Right lobe of liver (tissue), 6 donors: ENCODE measurements around the gene TBCE. TPM values are rescaled to one million over a fixed set of nuclear protein-coding genes. Genes with fewer than 3 reads are reported as not detected.

Experiments
- ATAC-seq, 4 donors: fragments of 200-7000 bp; cut with Tn5 transposase; one replicate each; pipeline ENCODE4 v1.9.1; 2020; ENCODE audit warnings: mild to moderate bottlenecking in 4 of 4, moderate library complexity in 4 of 4
- DNase-seq, 3 donors: peaks; one replicate each; pipeline ENCODE4 v3.0.0-alpha.2; 2020
- H3K27ac ChIP-seq, 3 donors: fragments of 200-600 bp; one replicate each; pipeline ENCODE4 v1.8.0; 2022
- H3K27me3 ChIP-seq, 2 donors: fragments of 200-600 bp; one replicate each; pipeline ENCODE4 v1.8.0; 2022
- H3K36me3 ChIP-seq, 4 donors: fragments of 200-600 bp; sonication (generic) in 1 of 4; one replicate each; pipeline versions ENCODE4 v1.5.1 to v1.8.0; 2017 to 2022; ENCODE audit warnings: control low read depth in 1 of 4
- H3K4me1 ChIP-seq, 4 donors: fragments of 200-600 bp; sonication (generic) in 1 of 4; one replicate each; pipeline versions ENCODE4 v1.5.1 to v1.8.0; 2017 to 2022; ENCODE audit warnings: control low read depth in 1 of 4
- H3K4me3 ChIP-seq, 3 donors: fragments of 200-600 bp; one replicate each; pipeline ENCODE4 v1.8.0; 2022
- H3K9me3 ChIP-seq, 4 donors: fragments of 200-600 bp; sonication (generic) in 1 of 4; one replicate each; pipeline versions ENCODE4 v1.5.1 to v1.8.0; 2017 to 2022; ENCODE audit warnings: control low read depth in 1 of 4
- POLR2A ChIP-seq: fragments of 450-650 bp; IDR thresholded peaks from one replicate; pipeline ENCODE4 v1.6.1; 2017; ENCODE audit warnings: antibody characterized with exemption, mild to moderate bottlenecking
- WGBS: methylation state at CpG from one replicate; pipeline ENCODE4 v1.1.6; 2018; ENCODE audit warnings: low coverage, low lambda C conversion rate; ENCODE audit not compliant: insufficient coverage; ENCODE audit errors: missing lambda C conversion rate; 5-methylcytosine and 5-hydroxymethylcytosine counted together
- intact Hi-C, 2 donors: fragments of 100-400 bp; cut with DNase I; formaldehyde crosslinking; loops; one replicate each; pipeline versions ENCODE4 v1.11.2 to v1.14.1; 2022
- total RNA-seq, 6 experiments: library from RNA; depleted of rRNA in 2 of 6; stranded (reverse); fragments of >200 nt in 2 of 6; fragmentation: NEBNext Ultra II Directional in 3 of 6; extraction: Animal tissue kit (Norgen Biotek cat#: 25700) in 3 of 6; gene quantifications; one replicate each; pipeline versions ENCODE4 v1.1.0 to v1.2.4, GENCODE V29; 2016 to 2023
- TF ChIP-seq, protein P1 (sequence below), 4 donors: fragments of 200-600 bp in 3 of 4; fragments of 450-650 bp in 1 of 4; IDR thresholded peaks; one replicate each; pipeline versions ENCODE4 v1.5.1 to v1.8.0; 2016 to 2022; ENCODE audit warnings: antibody characterized with exemption in 4 of 4, mild to moderate bottlenecking in 2 of 4
- donor health status: DM: no; HTN: yes; CAD: no.
- donor health status: DM: no; HTN: no; CAD: no.
- donor health status: DM: no; HTN: no; CAD: no.
- donor health status: DM: no; HTN: yes; CAD: no.
- donor health status: DM: no; HTN: yes; CAD: no.

The TBCE gene
- total RNA-seq, 6 experiments from 2014 or later = 11.2 to 16.6 (median 13.3) TPM

DNA sequence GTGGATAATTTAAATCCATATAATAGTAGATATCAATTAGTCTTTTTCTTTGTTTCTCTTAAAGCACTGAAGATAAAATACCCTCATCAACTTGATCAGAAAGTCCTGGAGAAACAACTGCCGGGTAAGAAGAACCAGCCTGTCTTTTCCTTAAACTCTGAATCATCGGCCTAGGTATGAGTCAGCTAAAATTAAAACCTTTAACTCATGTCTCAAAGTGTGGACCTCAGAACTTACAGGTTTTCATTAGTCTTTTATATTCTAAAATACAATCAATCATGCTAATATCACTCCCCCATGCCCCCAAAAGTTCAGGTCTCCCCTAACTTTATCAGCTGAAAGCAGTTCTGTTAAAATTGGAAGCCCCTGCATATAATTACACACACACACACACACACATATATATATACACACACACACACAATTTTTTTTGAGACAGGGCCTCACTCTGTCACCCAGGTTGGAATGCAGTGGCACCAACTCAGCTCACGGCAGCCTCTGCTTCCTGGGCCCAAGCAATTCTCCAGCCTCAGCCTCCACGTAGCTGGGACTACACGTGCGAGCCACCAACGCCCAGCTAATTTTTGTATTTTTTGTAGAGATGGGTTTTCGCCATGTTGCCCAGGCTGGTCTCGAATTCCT lies 75.7 kb downstream of the TBCE start:
- no peaks in the 10 kb centered on the region for H3K27me3 ChIP-seq
- H3K4me3 ChIP-seq = no peak overlapping the region
- H3K4me1 ChIP-seq = no peaks in the 10 kb centered on the region
- no peaks in the 10 kb centered on the region for H3K9me3 ChIP-seq
- WGBS = 80% methylated on average over 5 of the region's 9 CpGs
- no peak overlapping the region for H3K27ac ChIP-seq
- TF ChIP-seq, protein P1, sequence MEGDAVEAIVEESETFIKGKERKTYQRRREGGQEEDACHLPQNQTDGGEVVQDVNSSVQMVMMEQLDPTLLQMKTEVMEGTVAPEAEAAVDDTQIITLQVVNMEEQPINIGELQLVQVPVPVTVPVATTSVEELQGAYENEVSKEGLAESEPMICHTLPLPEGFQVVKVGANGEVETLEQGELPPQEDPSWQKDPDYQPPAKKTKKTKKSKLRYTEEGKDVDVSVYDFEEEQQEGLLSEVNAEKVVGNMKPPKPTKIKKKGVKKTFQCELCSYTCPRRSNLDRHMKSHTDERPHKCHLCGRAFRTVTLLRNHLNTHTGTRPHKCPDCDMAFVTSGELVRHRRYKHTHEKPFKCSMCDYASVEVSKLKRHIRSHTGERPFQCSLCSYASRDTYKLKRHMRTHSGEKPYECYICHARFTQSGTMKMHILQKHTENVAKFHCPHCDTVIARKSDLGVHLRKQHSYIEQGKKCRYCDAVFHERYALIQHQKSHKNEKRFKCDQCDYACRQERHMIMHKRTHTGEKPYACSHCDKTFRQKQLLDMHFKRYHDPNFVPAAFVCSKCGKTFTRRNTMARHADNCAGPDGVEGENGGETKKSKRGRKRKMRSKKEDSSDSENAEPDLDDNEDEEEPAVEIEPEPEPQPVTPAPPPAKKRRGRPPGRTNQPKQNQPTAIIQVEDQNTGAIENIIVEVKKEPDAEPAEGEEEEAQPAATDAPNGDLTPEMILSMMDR (IDR thresholded peaks at IDR 0.05) = no peak
- TF ChIP-seq POLR2A = no peak
- intact Hi-C loops = no loop called here
- ATAC-seq = no peak
- peaks cover 0 to 86% (median 22%) of the 10 kb centered on the region in 4 donors for H3K36me3 ChIP-seq
- no peak for DNase-seq

DNA sequence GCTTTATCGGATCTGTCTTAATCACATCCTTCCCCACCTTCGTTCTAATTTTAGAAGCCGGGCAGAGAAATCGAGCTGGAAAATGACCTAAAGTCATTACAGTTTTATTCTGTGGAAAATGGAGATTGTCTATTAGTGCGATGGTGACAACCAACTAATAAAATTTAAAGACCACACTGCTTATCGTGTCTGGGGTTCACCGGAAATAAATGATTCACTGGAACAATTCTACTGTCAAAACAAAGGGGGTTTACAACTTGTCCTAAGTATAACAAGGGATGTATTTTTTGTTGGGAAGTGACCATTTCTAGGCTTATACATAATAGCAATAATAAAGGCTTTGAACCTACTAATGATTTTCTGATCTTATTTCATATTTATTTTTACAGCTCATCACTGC lies 81.4 kb downstream of the TBCE start:
- Histone ChIP-seq H3K27ac (no peak overlapping the region), H3K9me3 (no peaks in the 10 kb centered on the region), H3K4me3 (no peak overlapping the region), H3K4me1 (peaks cover 0 to 8% (median 0%) of the 10 kb centered on the region in 4 donors), H3K36me3 (peaks cover 0 to 68% (median 16%) of the 10 kb centered on the region in 4 donors), H3K27me3 (no peaks in the 10 kb centered on the region)
- no peak for DNase-seq
- 97% methylated on average over 7 of the region's 7 CpGs for WGBS
- ATAC-seq = no peak
- no peak for TF ChIP-seq POLR2A
- TF ChIP-seq, protein P1 (IDR thresholded peaks at IDR 0.05) = no peak
- intact Hi-C loops = no loop called here

DNA sequence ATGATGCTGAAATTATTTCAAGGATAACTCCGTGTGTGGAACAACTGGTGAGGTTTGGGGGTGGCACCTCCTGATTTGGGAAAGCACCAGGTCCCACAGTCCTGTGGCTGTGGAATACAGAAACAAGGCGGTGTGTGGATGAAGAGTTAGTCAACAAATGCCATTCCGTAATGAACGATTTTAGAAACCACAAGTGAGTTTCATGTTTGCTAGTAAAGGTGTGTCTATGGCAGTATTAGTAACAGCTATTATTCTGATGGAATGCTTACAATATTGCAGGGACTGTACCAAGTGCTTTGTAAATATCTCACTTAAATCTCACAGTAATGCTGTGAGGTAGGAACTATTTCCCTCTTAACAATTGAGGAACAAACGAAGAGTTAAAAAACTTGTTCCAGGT lies 83.2 kb downstream of the TBCE start:
- Histone ChIP-seq H3K9me3 (no peaks in the 10 kb centered on the region), H3K27ac (no peak overlapping the region), H3K4me1 (peaks cover 0 to 8% (median 0%) of the 10 kb centered on the region in 4 donors), H3K27me3 (no peaks in the 10 kb centered on the region), H3K36me3 (peaks cover 0 to 55% (median 9%) of the 10 kb centered on the region in 4 donors), H3K4me3 (no peak overlapping the region)
- WGBS = 93% methylated on average over 5 of the region's 5 CpGs
- TF ChIP-seq, protein P1 (IDR thresholded peaks at IDR 0.05) = no peak
- no peak for TF ChIP-seq POLR2A
- DNase-seq (no peak), ATAC-seq (no peak)
- intact Hi-C loops = no loop called here

DNA sequence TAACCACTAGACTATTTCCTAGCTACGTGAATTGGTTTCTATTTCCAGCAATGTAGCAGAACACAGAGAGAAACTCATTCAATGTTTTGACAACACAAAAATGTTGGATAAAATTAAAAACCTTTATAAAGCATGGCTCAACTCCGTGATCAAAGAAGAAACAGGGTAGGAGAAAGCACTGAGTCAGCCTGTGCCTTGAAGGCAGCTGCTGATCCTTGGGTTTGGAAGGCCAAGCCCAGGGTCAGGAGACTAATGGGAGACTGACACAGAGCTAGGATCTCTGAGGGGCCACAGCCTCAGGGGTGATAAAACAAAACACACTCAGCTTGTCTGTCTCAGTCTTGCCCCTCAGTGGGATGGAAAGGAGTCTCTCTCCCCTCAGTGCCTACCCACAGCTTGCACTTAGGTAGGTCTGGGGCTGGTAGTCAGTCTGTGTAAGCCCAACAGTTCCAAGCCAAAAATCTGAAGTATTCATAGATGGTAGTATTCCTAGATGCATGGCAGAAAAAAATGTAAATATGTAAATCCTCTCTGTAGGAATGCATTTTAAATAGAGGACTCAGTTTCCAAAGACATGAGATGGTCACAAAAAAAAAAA lies 83.8 kb downstream of the TBCE start:
- intact Hi-C loops = no loop called here
- Histone ChIP-seq H3K4me3 (no peak overlapping the region), H3K36me3 (peaks cover 0 to 49% (median 7%) of the 10 kb centered on the region in 4 donors), H3K9me3 (no peaks in the 10 kb centered on the region), H3K27me3 (no peaks in the 10 kb centered on the region), H3K4me1 (peaks cover 0 to 8% (median 0%) of the 10 kb centered on the region in 4 donors), H3K27ac (no peak overlapping the region)
- 81% methylated on average over 2 of the region's 2 CpGs for WGBS
- TF ChIP-seq, protein P1 (IDR thresholded peaks at IDR 0.05) = no peak
- TF ChIP-seq POLR2A = no peak
- no peak for ATAC-seq
- no peak for DNase-seq
